ENCODE data around the gene CRY1. TPM values are rescaled to one million over a fixed set of nuclear protein-coding genes. Genes with fewer than 3 reads are reported as not detected.

CRY1 gene
- 100 to 1,000 TPM; 108 to 109 TPM for total RNA-seq
- total RNA-seq = 130 to 135 reads per million in 2 donors

DNA sequence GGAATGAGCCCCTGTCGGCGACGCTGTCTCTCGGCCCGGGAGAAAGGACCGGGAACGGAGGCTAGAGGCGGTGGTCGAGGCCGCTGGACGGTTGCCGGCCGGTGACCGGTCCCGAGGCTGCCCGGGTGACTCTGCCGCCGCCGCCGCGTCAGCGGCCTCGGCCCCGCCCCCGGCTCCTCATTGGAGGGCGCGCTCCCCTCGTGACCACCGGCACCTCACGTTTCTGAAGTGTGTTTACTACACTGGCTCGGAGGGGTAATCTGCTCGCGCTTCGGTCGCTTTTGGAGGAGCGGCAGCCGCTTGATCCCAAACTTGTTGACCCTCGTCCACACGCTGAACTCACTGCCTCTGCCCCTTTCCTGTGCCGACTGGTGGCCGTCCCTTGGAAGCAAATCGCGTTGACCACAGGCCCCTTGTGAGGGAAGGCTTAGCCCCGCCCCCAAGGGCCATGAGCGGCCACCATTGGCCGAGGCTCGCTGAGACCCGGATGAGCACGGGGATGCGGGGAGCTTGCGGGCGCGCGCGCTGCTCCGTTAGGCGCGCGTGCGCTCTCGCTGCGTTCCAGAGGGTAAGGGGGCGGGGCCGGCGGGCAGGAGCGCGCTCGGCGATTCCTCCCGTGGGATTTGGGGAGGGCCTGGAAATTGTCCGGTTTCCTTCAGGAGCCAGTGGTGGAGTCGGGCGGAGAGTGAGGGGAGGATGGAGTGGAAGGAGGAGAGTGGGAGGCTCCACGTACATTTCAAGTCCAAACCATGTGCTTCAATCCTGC lies at the start of gene CRY1:
TSS of gene CRY1 (minus strand) at position 133 of the 766 bp plus-strand sequence. CDS start 588 bp downstream, outside the sequence.
- Mint-ChIP-seq H3K4me1 (peaks cover 14% of the 10 kb centered on the region), H3K36me3 (ENCODE audit: low read depth) (no peaks in the 10 kb centered on the region), H3K27me3 (peaks cover 8% of the 10 kb centered on the region), H3K27ac (no peak within 1 kb of the TSS), H3K4me3 (no peak within 1 kb of the TSS)
- peak; percentile 84 to 90 (median 90) for DNase-seq
- peak; percentile 84 for ATAC-seq
- no peaks in the 10 kb centered on the region for H3K9me3 ChIP-seq (ENCODE audit: control insufficient read depth, low read length, poor library complexity, severe bottlenecking)

DNA sequence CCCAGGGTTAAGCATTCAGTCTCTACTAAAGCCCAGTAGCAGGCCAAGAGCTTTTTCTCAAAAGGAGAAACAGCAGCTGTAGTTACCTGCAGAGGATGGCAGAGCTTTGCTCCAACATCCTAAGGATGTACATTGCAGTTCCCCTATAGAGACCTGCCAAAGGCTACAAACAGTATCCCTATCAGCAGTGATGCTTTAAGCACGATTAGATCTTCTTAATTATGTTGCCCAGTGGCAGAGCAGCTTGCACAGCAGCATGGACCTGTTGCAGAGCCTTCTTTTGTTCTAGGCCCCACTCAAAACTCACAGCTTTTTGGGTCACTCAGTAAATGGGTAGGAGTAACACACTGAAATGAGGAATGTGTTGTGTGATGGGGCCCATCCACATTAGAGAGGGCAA lies 46.4 kb upstream of the CRY1 start:
- Mint-ChIP-seq H3K4me3 (no peak overlapping the region), H3K4me1 (no peaks in the 10 kb centered on the region), H3K36me3 (ENCODE audit: low read depth) (no peaks in the 10 kb centered on the region), H3K27ac (no peak overlapping the region), H3K27me3 (no peaks in the 10 kb centered on the region)
- DNase-seq (no peak), ATAC-seq (no peak)
- no peaks in the 10 kb centered on the region for H3K9me3 ChIP-seq (ENCODE audit: control insufficient read depth, low read length, poor library complexity, severe bottlenecking)

DNA sequence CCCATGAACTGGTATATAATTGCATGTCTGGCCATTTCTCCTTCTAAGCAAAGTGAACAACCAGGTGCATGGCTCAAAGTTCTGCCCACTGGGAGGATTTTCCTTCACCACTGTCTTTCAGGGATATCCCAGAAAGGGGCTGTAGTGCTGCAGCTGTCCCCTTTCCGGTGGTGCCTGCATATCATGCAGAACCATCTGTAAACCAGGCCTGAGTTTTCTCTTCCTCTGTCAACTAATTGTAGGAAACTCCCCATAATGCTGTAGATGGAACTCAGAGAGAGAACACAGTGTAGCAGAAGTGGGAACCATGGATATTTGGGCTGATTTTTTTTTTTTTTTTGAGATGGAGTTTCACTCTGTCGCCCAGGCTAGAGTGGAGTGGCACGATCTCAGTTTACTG lies 45.6 kb upstream of the CRY1 start:
- no peak for ATAC-seq
- H3K27ac Mint-ChIP-seq = no peak overlapping the region
- no peaks in the 10 kb centered on the region for H3K4me1 Mint-ChIP-seq
- no peak for DNase-seq
- H3K27me3 Mint-ChIP-seq = no peaks in the 10 kb centered on the region
- H3K4me3 Mint-ChIP-seq = no peak overlapping the region
- H3K9me3 ChIP-seq (ENCODE audit: control insufficient read depth, low read length, poor library complexity, severe bottlenecking) = no peaks in the 10 kb centered on the region
- no peaks in the 10 kb centered on the region for H3K36me3 Mint-ChIP-seq (ENCODE audit: low read depth)

DNA sequence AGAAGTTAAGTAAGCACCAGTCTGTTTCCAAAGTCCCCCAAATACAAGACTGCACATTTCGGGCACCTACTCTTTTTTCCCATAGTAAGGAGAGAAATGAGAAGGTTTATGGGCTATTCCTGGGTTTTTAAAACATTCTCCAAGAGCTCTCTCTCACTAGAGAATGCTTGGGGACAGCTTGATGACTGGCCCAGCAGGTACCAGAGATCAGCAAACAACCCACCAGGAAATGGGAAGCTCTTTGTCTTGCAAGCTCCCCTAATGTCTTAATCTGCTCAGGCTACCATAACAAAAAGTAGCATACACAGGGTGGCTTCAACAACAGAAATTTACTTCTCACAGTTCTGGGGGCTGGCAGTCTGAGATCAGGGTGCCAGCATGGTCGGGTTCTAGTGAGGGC lies 41.8 kb upstream of the CRY1 start:
- DNase-seq (no peak), ATAC-seq (no peak)
- no peaks in the 10 kb centered on the region for H3K9me3 ChIP-seq (ENCODE audit: control insufficient read depth, low read length, poor library complexity, severe bottlenecking)
- Mint-ChIP-seq H3K27ac (peak overlapping the region; percentile 8), H3K4me3 (no peak overlapping the region), H3K4me1 (peaks cover 7% of the 10 kb centered on the region), H3K36me3 (ENCODE audit: low read depth) (no peaks in the 10 kb centered on the region), H3K27me3 (no peaks in the 10 kb centered on the region)

DNA sequence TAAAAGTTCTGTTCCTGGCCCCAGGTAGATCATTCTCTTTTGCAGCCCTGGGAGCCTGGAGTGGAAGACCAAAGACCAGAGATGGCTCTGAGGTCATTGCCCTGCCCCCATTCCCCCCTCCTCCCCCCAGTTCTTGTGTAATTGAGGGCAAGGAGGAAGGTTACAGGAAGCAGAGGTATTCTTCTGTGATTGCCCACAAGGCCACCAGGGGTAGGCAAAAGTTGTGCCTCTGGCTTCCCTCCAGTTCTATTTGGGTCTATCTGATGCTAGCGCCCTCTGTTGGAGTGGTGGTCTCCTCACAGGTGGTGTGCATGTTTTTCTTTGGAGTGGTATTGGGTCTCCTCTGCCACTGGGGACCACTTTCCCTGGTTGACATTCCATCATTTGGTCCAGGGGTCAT lies 41.2 kb upstream of the CRY1 start:
- Mint-ChIP-seq H3K4me3 (no peak overlapping the region), H3K27me3 (no peaks in the 10 kb centered on the region), H3K27ac (peak overlapping the region; percentile 8), H3K36me3 (ENCODE audit: low read depth) (no peaks in the 10 kb centered on the region), H3K4me1 (peaks cover 7% of the 10 kb centered on the region)
- ATAC-seq (peak; percentile 73), DNase-seq (peak in 2 of 3 donors; percentile 9 to 13)
- H3K9me3 ChIP-seq (ENCODE audit: control insufficient read depth, low read length, poor library complexity, severe bottlenecking) = no peaks in the 10 kb centered on the region

DNA sequence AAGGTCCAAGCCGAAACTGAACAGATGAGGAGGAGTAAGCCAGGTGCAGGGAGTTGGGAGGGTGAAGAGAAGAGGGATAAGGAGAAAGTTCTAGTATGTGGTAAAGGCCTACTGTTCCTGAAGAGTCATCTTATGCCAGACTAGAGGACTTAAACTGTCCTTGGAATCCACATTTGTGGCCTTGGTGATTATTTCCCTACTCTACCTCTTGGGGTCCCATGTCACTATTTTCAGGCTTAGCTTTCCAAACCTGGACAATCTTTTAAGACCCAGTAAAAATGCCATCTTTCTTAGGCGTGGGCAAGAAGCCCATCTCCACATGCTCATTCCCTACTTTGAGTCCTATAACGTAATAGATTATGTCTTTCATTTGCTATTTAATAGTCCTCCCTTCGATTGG lies 40.1 kb upstream of the CRY1 start:
- ATAC-seq = no peak
- H3K27ac Mint-ChIP-seq = peak overlapping the region; percentile 8
- DNase-seq = no peak
- no peaks in the 10 kb centered on the region for H3K36me3 Mint-ChIP-seq (ENCODE audit: low read depth)
- H3K9me3 ChIP-seq (ENCODE audit: control insufficient read depth, low read length, poor library complexity, severe bottlenecking) = no peaks in the 10 kb centered on the region
- no peaks in the 10 kb centered on the region for H3K27me3 Mint-ChIP-seq
- peaks cover 7% of the 10 kb centered on the region for H3K4me1 Mint-ChIP-seq
- H3K4me3 Mint-ChIP-seq = no peak overlapping the region

DNA sequence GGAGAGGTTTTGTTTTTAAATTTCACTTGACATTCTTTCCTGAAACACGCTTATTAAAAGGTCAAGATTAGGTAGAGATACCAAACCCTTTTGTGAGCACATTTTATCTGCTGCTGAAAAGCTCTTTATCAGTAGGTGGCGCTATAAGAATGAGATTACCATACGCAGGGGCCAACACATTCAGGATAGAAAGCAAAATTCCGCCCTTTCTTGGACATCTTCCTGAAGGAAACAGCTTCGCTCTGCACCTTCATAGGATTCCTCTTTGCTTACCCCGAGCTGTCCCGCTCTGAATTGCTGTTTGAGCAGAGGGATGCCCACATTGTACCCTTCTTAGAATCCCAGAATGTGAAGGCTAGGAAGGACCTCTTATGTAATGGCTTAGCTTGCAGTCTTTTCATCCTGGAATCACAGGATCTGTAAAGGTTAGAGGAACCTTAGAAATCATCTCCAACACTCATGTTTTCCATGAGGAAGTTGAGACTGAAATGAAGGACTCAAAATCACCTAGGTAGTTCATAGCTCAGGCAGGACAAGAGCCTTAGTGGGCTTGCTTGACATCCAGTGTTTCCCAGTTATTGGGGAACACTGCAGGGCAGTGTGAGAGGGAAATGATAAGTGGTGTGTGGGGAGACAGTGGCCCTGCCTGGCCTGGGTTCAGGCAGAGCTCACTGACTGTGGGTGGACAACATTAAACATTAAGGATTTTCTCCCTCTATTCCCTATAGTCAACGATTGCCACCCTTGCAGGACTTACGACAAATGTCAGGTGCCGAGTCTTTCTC lies 38.7 kb upstream of the CRY1 start:
- Mint-ChIP-seq H3K27me3 (no peaks in the 10 kb centered on the region), H3K4me3 (no peak overlapping the region), H3K4me1 (peaks cover 7% of the 10 kb centered on the region), H3K27ac (no peak overlapping the region), H3K36me3 (ENCODE audit: low read depth) (no peaks in the 10 kb centered on the region)
- ATAC-seq (peak; percentile 44), DNase-seq (no peak)
- no peaks in the 10 kb centered on the region for H3K9me3 ChIP-seq (ENCODE audit: control insufficient read depth, low read length, poor library complexity, severe bottlenecking)

DNA sequence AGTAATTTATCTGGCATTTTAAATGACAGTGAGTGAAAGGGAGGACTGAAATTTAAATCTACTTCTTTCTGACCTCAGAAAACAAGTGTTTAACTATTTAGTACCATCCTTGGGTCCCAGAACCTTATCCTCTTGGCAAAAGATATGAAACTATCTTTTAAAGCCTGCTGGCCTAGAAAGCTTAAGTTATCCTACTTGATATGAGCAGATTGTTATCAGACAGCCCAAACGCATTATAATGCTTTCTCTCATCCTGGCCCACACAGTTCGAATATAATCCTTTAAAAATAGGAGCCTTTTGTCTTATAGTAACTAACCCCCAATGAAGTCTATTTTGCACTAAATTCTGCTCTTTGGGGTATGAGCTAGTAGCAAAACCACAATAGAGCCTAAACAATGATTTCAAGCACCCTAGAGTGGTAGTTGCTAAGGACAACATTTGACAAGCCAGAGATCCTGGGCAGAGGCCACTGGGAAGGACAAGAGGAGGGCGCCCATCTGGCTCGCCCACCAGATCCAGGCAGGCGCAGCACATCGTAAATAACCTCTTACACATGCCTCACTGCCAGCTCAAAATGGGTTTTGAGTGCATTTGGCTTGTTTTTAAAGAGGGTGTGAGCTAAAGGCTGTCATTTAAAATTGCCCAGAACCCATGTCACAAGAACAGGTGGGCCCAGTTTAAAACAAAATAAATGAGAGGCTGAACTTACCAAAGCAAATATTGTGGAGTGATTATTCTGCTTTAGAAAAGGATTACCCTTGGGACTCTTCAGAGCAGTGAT lies 37.7 kb upstream of the CRY1 start:
- H3K27ac Mint-ChIP-seq = no peak overlapping the region
- no peaks in the 10 kb centered on the region for H3K27me3 Mint-ChIP-seq
- H3K4me1 Mint-ChIP-seq = peaks cover 7% of the 10 kb centered on the region
- H3K36me3 Mint-ChIP-seq (ENCODE audit: low read depth) = no peaks in the 10 kb centered on the region
- H3K9me3 ChIP-seq (ENCODE audit: control insufficient read depth, low read length, poor library complexity, severe bottlenecking) = no peaks in the 10 kb centered on the region
- ATAC-seq = no peak
- no peak overlapping the region for H3K4me3 Mint-ChIP-seq
- no peak for DNase-seq

DNA sequence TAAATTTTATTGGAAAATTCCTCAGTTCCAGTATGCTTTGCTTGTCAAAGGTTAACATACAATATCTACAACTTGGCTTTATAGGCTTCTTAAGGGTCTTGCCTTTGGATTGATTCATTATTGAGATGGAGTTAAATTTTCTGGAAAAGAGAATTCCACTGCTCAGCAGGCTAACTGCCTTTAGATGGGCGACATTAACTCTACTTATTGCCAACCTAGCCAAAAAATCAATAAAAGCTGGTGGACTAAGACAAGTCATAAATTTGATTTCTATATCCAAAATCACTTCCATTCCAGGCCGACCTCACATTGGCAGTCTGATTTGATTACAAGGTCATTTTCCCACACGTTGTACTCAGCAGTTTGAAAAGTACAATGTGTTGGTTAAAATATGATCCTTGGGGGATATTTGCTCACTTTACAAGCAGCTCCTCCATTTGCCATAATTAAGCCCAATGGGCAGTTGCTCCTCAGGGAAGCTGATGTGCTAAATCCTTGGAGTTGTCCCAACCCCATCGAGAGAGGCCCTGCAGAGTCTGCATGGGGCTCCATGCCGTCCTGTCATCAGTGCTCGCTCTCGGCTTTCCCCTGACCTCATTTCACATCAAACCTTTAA lies 36.1 kb upstream of the CRY1 start:
- H3K27ac Mint-ChIP-seq = no peak overlapping the region
- no peaks in the 10 kb centered on the region for H3K36me3 Mint-ChIP-seq (ENCODE audit: low read depth)
- no peaks in the 10 kb centered on the region for H3K27me3 Mint-ChIP-seq
- H3K9me3 ChIP-seq (ENCODE audit: control insufficient read depth, low read length, poor library complexity, severe bottlenecking) = no peaks in the 10 kb centered on the region
- peaks cover 7% of the 10 kb centered on the region for H3K4me1 Mint-ChIP-seq
- ATAC-seq = no peak
- no peak for DNase-seq
- H3K4me3 Mint-ChIP-seq = no peak overlapping the region

DNA sequence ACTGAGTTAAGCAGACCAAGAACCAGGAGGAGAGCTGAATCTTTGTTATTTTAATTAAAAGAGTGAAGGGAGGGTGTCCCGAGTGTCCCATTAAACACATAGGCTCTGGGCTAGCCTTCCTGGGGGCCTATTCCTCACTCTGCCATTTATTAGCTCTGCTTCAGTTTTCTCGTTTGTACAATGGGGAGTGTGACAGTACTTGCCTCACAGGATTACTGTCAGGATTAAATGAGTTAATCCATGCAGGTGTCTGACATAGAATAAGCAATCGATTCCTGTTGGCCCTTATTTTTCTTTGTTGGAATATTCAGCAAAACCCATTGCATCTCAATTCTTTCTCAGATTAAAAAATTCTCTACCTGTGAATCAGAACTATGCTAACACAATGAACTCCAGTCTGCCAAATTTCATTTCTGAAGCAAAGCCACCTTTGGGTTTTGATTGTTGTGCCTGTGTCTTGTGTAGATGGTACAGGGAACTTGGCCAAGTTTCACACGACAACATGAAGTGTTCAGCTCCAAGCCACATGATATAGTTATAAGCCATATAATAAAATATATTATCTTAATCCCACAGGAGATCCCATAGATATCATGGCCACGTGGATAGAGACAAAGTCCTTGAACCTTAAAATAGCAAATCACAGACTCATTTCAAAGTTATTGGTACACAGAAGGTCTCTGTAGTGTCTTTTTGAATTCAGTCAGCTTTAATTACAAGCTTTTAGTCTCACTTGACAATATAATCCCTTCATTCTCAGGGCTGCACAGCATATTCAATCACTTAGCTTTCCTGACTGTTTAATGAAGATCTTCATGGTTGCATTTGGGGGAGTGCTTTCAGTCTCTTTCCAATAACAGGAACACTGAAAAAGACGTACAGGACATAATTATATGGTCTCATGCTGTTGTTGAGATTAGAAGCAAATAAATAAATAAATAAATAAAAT lies 34.4 kb upstream of the CRY1 start:
- Mint-ChIP-seq H3K4me1 (peaks cover 7% of the 10 kb centered on the region), H3K4me3 (no peak overlapping the region), H3K36me3 (ENCODE audit: low read depth) (peaks cover 2% of the 10 kb centered on the region), H3K27ac (no peak overlapping the region), H3K27me3 (peaks cover under 1% of the 10 kb centered on the region)
- no peak for ATAC-seq
- H3K9me3 ChIP-seq (ENCODE audit: control insufficient read depth, low read length, poor library complexity, severe bottlenecking) = no peaks in the 10 kb centered on the region
- DNase-seq = no peak

DNA sequence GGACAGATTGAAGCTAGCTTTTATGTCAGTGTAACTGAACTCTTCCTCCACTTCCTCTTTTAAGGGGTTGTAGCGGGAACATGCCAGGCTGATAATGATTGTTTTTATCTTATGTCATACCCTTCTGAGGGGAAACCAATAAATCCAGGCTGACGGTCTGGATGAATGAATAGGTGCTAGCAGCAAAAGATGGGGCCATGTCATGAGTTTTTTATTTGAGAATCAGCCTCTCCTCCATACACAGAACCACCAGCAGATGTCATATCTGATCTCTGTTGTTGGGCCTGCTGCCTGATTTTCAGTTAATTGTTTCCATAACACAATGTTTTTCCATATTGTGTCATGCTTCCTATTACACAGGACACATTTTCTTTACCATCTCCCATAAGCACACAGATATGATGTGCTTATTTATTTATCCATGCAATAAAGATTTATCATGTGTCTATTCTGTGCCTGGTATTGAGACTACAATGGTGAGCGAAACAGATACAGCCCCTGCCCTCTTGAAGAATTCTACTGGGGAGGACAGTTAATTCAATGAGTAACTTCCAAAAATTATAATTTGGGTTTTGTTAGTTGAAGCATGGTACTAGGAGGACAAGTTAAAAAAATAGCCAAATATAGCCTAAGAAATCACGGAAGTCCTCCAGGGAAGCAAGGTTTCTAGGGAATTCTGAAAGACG lies 33.6 kb upstream of the CRY1 start:
- no peak overlapping the region for H3K4me3 Mint-ChIP-seq
- peaks cover 9% of the 10 kb centered on the region for H3K27me3 Mint-ChIP-seq
- H3K4me1 Mint-ChIP-seq = peaks cover 3% of the 10 kb centered on the region
- H3K27ac Mint-ChIP-seq = no peak overlapping the region
- peaks cover 6% of the 10 kb centered on the region for H3K36me3 Mint-ChIP-seq (ENCODE audit: low read depth)
- ATAC-seq (no peak), DNase-seq (no peak)
- H3K9me3 ChIP-seq (ENCODE audit: control insufficient read depth, low read length, poor library complexity, severe bottlenecking) = no peaks in the 10 kb centered on the region

DNA sequence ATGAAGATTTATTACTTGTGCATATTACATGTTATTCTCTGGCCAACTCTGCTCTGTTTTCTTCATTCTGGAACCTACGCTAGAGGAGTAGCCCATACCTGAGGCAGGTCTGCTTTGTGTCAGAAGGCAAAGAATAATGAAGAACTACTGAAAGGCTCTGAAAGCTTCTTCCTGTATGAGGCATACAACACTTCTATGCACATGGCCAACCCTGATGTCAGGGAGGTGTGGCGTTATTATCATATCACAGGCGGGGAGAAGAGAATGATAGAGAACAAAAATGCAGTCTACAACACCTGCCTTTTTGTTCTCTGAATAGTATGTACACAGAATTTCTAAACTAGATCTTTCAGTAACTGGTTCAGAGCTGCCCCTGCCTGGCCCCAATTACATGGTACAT lies 32.5 kb upstream of the CRY1 start:
- H3K9me3 ChIP-seq (ENCODE audit: control insufficient read depth, low read length, poor library complexity, severe bottlenecking) = no peaks in the 10 kb centered on the region
- no peak for ATAC-seq
- peaks cover 7% of the 10 kb centered on the region for H3K36me3 Mint-ChIP-seq (ENCODE audit: low read depth)
- peaks cover 17% of the 10 kb centered on the region for H3K27me3 Mint-ChIP-seq
- no peak overlapping the region for H3K4me3 Mint-ChIP-seq
- no peak overlapping the region for H3K27ac Mint-ChIP-seq
- DNase-seq = no peak
- no peaks in the 10 kb centered on the region for H3K4me1 Mint-ChIP-seq

All from T-helper 17 cell (primary cell).